GM23248 (cell line): ENCODE results near the gene GET3.

ENCODE experiments used
- EZH2 ChIP-seq: fragments of 200-600 bp; sonication (generic); IDR thresholded peaks from 2 replicates; pipeline ENCODE4 v1.6.1; 2018; ENCODE audit warnings: antibody characterized with exemption, mild to moderate bottlenecking; ENCODE audit not compliant: insufficient read depth, poor library complexity, severe bottlenecking
- EZH2phosphoT487 ChIP-seq: fragments of 200-600 bp; sonication (generic); IDR thresholded peaks from 2 replicates; pipeline ENCODE4 v1.6.1; 2018; ENCODE audit warnings: antibody characterized with exemption, moderate library complexity, mild to moderate bottlenecking, low read depth; ENCODE audit not compliant: insufficient read depth

DNA sequence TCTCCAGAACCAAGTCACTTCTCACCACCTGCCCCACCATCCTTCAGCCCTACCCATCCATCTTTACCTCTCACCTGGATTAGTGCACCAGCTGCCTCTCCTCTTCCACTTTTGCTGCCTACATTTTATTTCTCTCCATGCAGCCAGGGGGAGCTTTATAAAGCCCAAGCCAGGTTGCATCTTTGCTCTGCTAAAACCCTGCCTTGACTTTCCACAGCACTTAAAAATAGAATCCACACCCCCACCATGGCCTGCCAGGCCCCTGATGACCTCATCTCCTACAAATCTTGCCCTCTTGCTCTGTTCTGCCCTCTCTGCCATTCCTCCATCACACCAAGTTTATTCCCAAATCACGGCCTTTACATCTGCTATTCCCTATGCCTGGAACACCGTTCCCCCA, 36.3 kb downstream of the GET3 start:
- TF ChIP-seq EZH2 (no peak), EZH2phosphoT487 (no peak)
